ENCODE measurements around the gene HBB. TPM values are rescaled to one million over a fixed set of nuclear protein-coding genes. Genes with fewer than 3 reads are reported as not detected.

HBB gene
- total and polyA plus RNA-seq, 2 of the 4 experiments (the other 2 are of a cell fraction), result 0.24 TPM; not detected in 1

DNA sequence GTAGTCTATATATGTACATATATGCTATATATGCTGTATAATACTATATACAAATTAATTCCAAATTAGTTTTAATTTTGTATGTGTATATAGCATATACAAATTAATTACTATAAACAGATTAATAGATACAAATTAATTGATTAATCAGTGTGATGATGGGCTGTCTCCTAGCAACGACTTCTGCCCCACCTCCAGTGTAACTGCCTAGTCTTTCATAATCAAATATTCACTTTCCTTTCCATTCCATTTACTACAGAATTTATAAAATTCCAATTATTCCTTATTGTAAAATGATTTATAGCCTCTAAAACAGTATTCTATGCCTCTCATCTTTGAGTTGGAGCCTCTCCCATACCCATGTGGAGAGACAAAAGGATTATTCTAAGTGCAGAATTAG lies 6.4 kb upstream of the HBB start:
- dilution Hi-C loops (cut with HindIII; ENCODE audit: low sequenced_read_pairs, unreplicated experiment) (no loop called here), intact Hi-C loops (cut with micrococcal nuclease) (no loop called here), in situ Hi-C loops (cut with MboI; ENCODE audit: low sequenced_read_pairs) (no loop called here)
- Histone ChIP-seq H2BK15ac (ENCODE audit: low read depth, low read length) (no peak overlapping the region), H2BK5ac (ENCODE audit: low read depth, low read length, poor library complexity, severe bottlenecking) (no peak overlapping the region), H3K23ac (ENCODE audit: low read depth, low read length) (no peak overlapping the region), H3K9me1 (ENCODE audit: insufficient read depth, low read length) (peaks cover 6% of the 10 kb centered on the region; the same call in 1 of the 2 replicates), H3K79me1 (ENCODE audit: low read depth in 1 of 2, low read length in 2 of 2) (no peaks in the 10 kb centered on the region), H3K27ac (ENCODE audit: insufficient read depth, low read length) (no peak overlapping the region), H2BK20ac (ENCODE audit: low read depth, low read length) (no peak overlapping the region), H3K9ac (ENCODE audit: low read depth, low read length) (no peak overlapping the region), H3K36me3 (ENCODE audit: control insufficient read depth, insufficient read depth, low read length) (no peaks in the 10 kb centered on the region), H2BK120ac (ENCODE audit: low read depth, low read length) (no peak overlapping the region), H3K14ac (replicated peaks; ENCODE audit: low read depth, low read length) (no peak overlapping the region), H2AFZ (replicated peaks; ENCODE audit: low read length, poor library complexity) (no peak overlapping the region), H4K91ac (ENCODE audit: insufficient read depth, low read depth, low read length) (no peak overlapping the region), H4K20me1 (ENCODE audit: insufficient read depth, low read length) (no peaks in the 10 kb centered on the region), H3K4ac (ENCODE audit: low read depth, low read length) (no peak overlapping the region), H4K5ac (ENCODE audit: low read depth, low read length) (no peak overlapping the region), H3K4me1 (ENCODE audit: control insufficient read depth, insufficient read depth, low read length) (peaks cover 3% of the 10 kb centered on the region), H3K27me3 (ENCODE audit: control insufficient read depth, insufficient read depth, low read length) (no peaks in the 10 kb centered on the region), H4K8ac (ENCODE audit: low read depth in 2 of 2, low read length in 2 of 2) (no peak overlapping the region), H3K9me3 (ENCODE audit: control insufficient read depth, insufficient read depth, low read length) (no peaks in the 10 kb centered on the region), H2AK5ac (ENCODE audit: low read depth, low read length) (no peak overlapping the region), H3K18ac (ENCODE audit: low read depth, low read length) (no peak overlapping the region), H3K4me2 (ENCODE audit: low read depth, low read length) (no peak overlapping the region), H3K56ac (ENCODE audit: extremely low read depth, insufficient read depth, low read length) (no peak overlapping the region), H3K4me3 (ENCODE audit: insufficient read depth, low read depth, low read length) (no peak overlapping the region), H2AK9ac (replicated peaks; ENCODE audit: low read depth, low read length, poor library complexity) (no peak overlapping the region)
- ChIA-PET POLR2A (ENCODE audit: unreplicated experiment) (no interaction called here), CTCF (no interaction called here)
- DNase-seq (no peak), ATAC-seq (ENCODE audit: low read depth) (no peak)
- no TSS peak for BruUV-seq (replicated peaks)
- no peak for TF ChIP-seq MAFK (IDR thresholded peaks at IDR 0.05; ENCODE audit: low read depth, low read length)
- TF ChIP-seq POLR2A (IDR thresholded peaks at IDR 0.05; ENCODE audit: low read depth, low read length), result no peak
- no CpG with 5 or more reads among the region's 1 CpG for WGBS, 2 experiments (ENCODE audit: extremely low coverage in 2 of 2, insufficient read length in 1 of 2)
